HepG2 (cell line): ENCODE results near the gene UBE2Q2. TPM values are rescaled to one million over a fixed set of nuclear protein-coding genes. Genes with fewer than 3 reads are reported as not detected.
"Not testable (repeated sequence)": the region's sequence is repeated elsewhere in the genome, so short reads cannot be mapped to it uniquely, and the experiment has no call there.

Source experiments
- ATAC-seq: fragments of 200-7000 bp; cut with Tn5 transposase; 3 replicates; pipeline ENCODE4 v1.9.1; 2020; ENCODE audit warnings: mild to moderate bottlenecking, moderate library complexity
- BruUV-seq: library from RNA; stranded (reverse); fragments of 400-500 nt; replicated peaks from 2 replicates; lab custom pipeline; 2021; lab: Mats Ljungman, UMichigan
- CTCF ChIA-PET: fragments of 300-600 bp; formaldehyde crosslinking; extraction: SDS; loops from one replicate; lab custom pipeline; 2021; ENCODE audit warnings: low total read pairs, inconsistent platforms, low intra/inter-chr PET ratio; lab: Yijun Ruan, JAX
- POLR2A ChIA-PET: fragments of 350-600 bp; sonication (Branson Sonifier 250); formaldehyde crosslinking; loops from one replicate; lab custom pipeline; 2020; ENCODE audit warnings: antibody characterized with exemption, inconsistent platforms; lab: Yijun Ruan, JAX
- DNase-seq: peaks from one replicate; pipeline ENCODE4 v3.0.0-alpha.2; 2015; ENCODE audit warnings: low spot score
- FAIRE-seq: peaks from 3 replicates; lab custom pipeline; 2011; peaks lifted over from hg19 to GRCh38; lab: Jason Lieb, UNC
- H2AFZ ChIP-seq: one replicate; pipeline ENCODE4 v1.6.1; 2011; ENCODE audit warnings: low read length, inconsistent platforms
- H3K27ac ChIP-seq: fragments of 300-600 bp; 3 replicates; pipeline ENCODE4 v1.8.0; 2011; ENCODE audit warnings: mixed run types, mild to moderate bottlenecking, mixed read lengths, low read length, inconsistent platforms; ENCODE audit not compliant: insufficient read depth; ENCODE audit errors: extremely low read length
- H3K27me3 ChIP-seq, 2 experiments: fragments of 200-600 bp in 1 of 2; 2 replicates in 1 of 2; 3 replicates in 1 of 2; pipeline versions ENCODE4 v1.6.0 to v1.8.0; 2011; ENCODE audit warnings: low read length in 2 of 2, mild to moderate bottlenecking in 2 of 2, moderate library complexity in 2 of 2, inconsistent platforms in 1 of 2; ENCODE audit not compliant: insufficient read depth in 2 of 2, control insufficient read depth in 1 of 2
- H3K36me3 ChIP-seq, 2 experiments: fragments of 200-600 bp in 1 of 2; replicated peaks in 1 of 2; 2 replicates in 1 of 2; 3 replicates in 1 of 2; pipeline versions ENCODE4 v1.5.1 to v1.8.0; 2011; ENCODE audit warnings: low read length in 2 of 2, inconsistent platforms in 1 of 2; ENCODE audit not compliant: insufficient read depth in 2 of 2, control insufficient read depth in 1 of 2
- H3K4me1 ChIP-seq: 2 replicates; pipeline ENCODE4 v1.5.1; 2012; ENCODE audit warnings: low read length, inconsistent platforms; ENCODE audit not compliant: insufficient read depth
- H3K4me2 ChIP-seq: 2 replicates; pipeline ENCODE4 v1.6.0; 2011; ENCODE audit warnings: low read depth, low read length, inconsistent platforms
- H3K4me3 ChIP-seq, 3 experiments: fragments of 200-600 bp in 1 of 3; sonication (generic), shearing (Covaris generic) in 1 of 3; replicated peaks in 1 of 3; 2 replicates each; pipeline ENCODE4 v1.5.1; 2011 to 2016; ENCODE audit warnings: low read length in 3 of 3, inconsistent platforms in 2 of 3, low read depth in 2 of 3, mild to moderate bottlenecking in 2 of 3, control low read depth in 1 of 3, mixed read lengths in 1 of 3; ENCODE audit not compliant: insufficient read depth in 1 of 3
- H3K79me2 ChIP-seq: one replicate; pipeline ENCODE4 v1.6.1; 2011; ENCODE audit warnings: low read length, inconsistent platforms; ENCODE audit not compliant: insufficient read depth
- H3K9ac ChIP-seq: 2 replicates; pipeline ENCODE4 v1.6.0; 2011; ENCODE audit warnings: mild to moderate bottlenecking, low read depth, low read length, inconsistent platforms; ENCODE audit not compliant: insufficient read depth
- H3K9me3 ChIP-seq: 2 replicates; pipeline ENCODE4 v1.5.1; 2012; ENCODE audit warnings: mild to moderate bottlenecking, low read length
- H4K20me1 ChIP-seq: 2 replicates; pipeline ENCODE4 v1.6.0; 2011; ENCODE audit warnings: inconsistent platforms, mild to moderate bottlenecking, low read length, moderate library complexity; ENCODE audit not compliant: insufficient read depth
- HHEX ChIP-seq: IDR thresholded peaks from 2 replicates; pipeline ENCODE4 v1.6.1; 2016; ENCODE audit warnings: control low read depth
- SNAPC4 ChIP-seq: sonication (generic); formaldehyde crosslinking; IDR thresholded peaks from 2 replicates; pipeline ENCODE4 v1.4.0; 2020; ENCODE audit warnings: mild to moderate bottlenecking, missing genetic modification reagents
- WGBS: methylation state at CpG from one replicate; pipeline ENCODE4 v1.1.6; 2017; ENCODE audit warnings: low lambda C conversion rate; 5-methylcytosine and 5-hydroxymethylcytosine counted together
- in situ Hi-C: cut with HindIII; loops from 2 replicates; pipeline ENCODE4 v1.10.0; 2017; ENCODE audit warnings: low pct_unique_long_range_greater_than_20kb; ENCODE audit not compliant: extremely low pct_ligation_motif_present
- intact Hi-C: fragments of 100-400 bp; cut with micrococcal nuclease; formaldehyde crosslinking; loops from one replicate; pipeline ENCODE4 v1.10.0; 2022; ENCODE audit not compliant: unreplicated experiment
- polyA plus RNA-seq, 8 experiments: library from polyadenylated mRNA; depleted of rRNA in 3 of 8; stranded (reverse) in 7 of 8; unstranded in 1 of 8; fragments of >200 nt; fragmentation: Illumina TruSeq in 4 of 8; extraction: Trizol in 4 of 8; gene quantifications; 2 replicates each; pipeline versions ENCODE4 v1.2.1 to v1.2.3, GENCODE V29; 2011 to 2016; ENCODE audit warnings: low read depth in 4 of 8, missing spikeins in 1 of 8, mixed read lengths in 1 of 8; ENCODE audit not compliant: insufficient read depth in 1 of 8
- total RNA-seq, 5 experiments: library from RNA; depleted of rRNA; stranded (reverse); fragments of >200 nt; fragmentation: Illumina TruSeq; extraction: Trizol; gene quantifications; 2 replicates each; pipeline ENCODE4 v1.2.3, GENCODE V29; 2016; ENCODE audit warnings: low read depth in 1 of 5

The UBE2Q2 gene
- total and polyA plus RNA-seq, 2 of the 13 experiments (the other 11 are each of a cell fraction or from before 2014, with no cell fraction given), result 10.6 to 20.4 TPM

GRCh38 chr15:75850708-75851107 is 7.5 kb downstream of the UBE2Q2 start (continued):
- TF ChIP-seq SNAPC4, result no peak
- no peak for TF ChIP-seq HHEX (CRISPR knock-in tag)

- BruUV-seq, H2AFZ ChIP-seq, H3K4me2 ChIP-seq, FAIRE-seq, H4K20me1 ChIP-seq, H3K27ac ChIP-seq, POLR2A ChIA-PET, H3K9me3 ChIP-seq, CTCF ChIA-PET, intact Hi-C loops, ATAC-seq, H3K27me3 ChIP-seq, in situ Hi-C loops, DNase-seq, H3K9ac ChIP-seq, H3K4me3 ChIP-seq: not testable (repeated sequence)
- WGBS, result 94% methylated on average over 4 of the region's 4 CpGs
- Histone ChIP-seq H3K79me2 (peaks cover 57% of the 10 kb centered on the region), H3K36me3 (peaks cover 3 to 13% of the 10 kb centered on the region in 2 experiments; a peak in 2 of 5 replicates), H3K4me1 (peaks cover 11% of the 10 kb centered on the region)
Observed at GRCh38 chr15:75851566-75851965, 8.3 kb downstream of the UBE2Q2 start.
